K562 (cell line): ENCODE results near the gene FARSA.

Source experiments
- CBX1 ChIP-seq: sonication (generic); IDR thresholded peaks from 2 replicates; pipeline ENCODE4 v1.6.1; 2016; ENCODE audit warnings: antibody characterized with exemption, low read depth, mild to moderate bottlenecking
- CTCF ChIP-seq, 3 experiments: IDR thresholded peaks in 2 of 3; conservative IDR thresholded peaks in 1 of 3; 2 replicates each; pipeline ENCODE4 v1.5.1; 2011 to 2012; ENCODE audit warnings: low read length in 3 of 3, mild to moderate bottlenecking in 3 of 3, control low read depth in 2 of 3, improper control_type of control experiment in 1 of 3, inconsistent platforms in 1 of 3, low read depth in 1 of 3, mixed read lengths in 1 of 3, moderate library complexity in 1 of 3; ENCODE audit not compliant: insufficient read depth in 2 of 3
- MEIS2 ChIP-seq: fragments of 450-650 bp; IDR thresholded peaks from 2 replicates; pipeline ENCODE4 v1.6.1; 2014; ENCODE audit warnings: mild to moderate bottlenecking; ENCODE audit not compliant: partially characterized antibody
- PML ChIP-seq: IDR thresholded peaks from 2 replicates; pipeline ENCODE4 v1.6.1; 2012; ENCODE audit warnings: low read length, inconsistent platforms
- SMAD3 ChIP-seq: fragments of 450-650 bp; formaldehyde crosslinking; conservative IDR thresholded peaks from 2 replicates; pipeline ENCODE4 v1.4.0; 2020; ENCODE audit warnings: mild to moderate bottlenecking
- SMAD4 ChIP-seq: fragments of 250-450 bp; sonication (Bioruptor Pico); conservative IDR thresholded peaks from 2 replicates; pipeline ENCODE4 v1.8.0; 2021; ENCODE audit warnings: inconsistent platforms, mild to moderate bottlenecking, moderate library complexity
- ZNF143 ChIP-seq: sonication (generic); formaldehyde crosslinking; IDR thresholded peaks from 2 replicates; pipeline ENCODE4 v1.9.0; 2022; ENCODE audit warnings: mild to moderate bottlenecking, missing genetic modification reagents

GRCh38 chr19:12975221-12975741 is 41.8 kb upstream of the FARSA start:
- TF ChIP-seq PML (no peak), CBX1 (no peak), SMAD3 (CRISPR knock-in tag) (no peak), ZNF143 (no peak), MEIS2 (no peak), SMAD4 (CRISPR knock-in tag) (no peak), CTCF (IDR thresholded peaks at IDR 0.05 in 2 of 3, conservative IDR thresholded peaks at IDR 0.05 in 1 of 3; ENCODE audit: insufficient read depth in 2 of 3, low read depth in 1 of 3, low read length in 3 of 3) (no peak)
